ENCODE measurements around the gene NLRP6. TPM values are rescaled to one million over a fixed set of nuclear protein-coding genes. Genes with fewer than 3 reads are reported as not detected.

NLRP6 gene
- total RNA-seq, 2 experiments from 2014 or later = 0.99 to 1.2 TPM

DNA sequence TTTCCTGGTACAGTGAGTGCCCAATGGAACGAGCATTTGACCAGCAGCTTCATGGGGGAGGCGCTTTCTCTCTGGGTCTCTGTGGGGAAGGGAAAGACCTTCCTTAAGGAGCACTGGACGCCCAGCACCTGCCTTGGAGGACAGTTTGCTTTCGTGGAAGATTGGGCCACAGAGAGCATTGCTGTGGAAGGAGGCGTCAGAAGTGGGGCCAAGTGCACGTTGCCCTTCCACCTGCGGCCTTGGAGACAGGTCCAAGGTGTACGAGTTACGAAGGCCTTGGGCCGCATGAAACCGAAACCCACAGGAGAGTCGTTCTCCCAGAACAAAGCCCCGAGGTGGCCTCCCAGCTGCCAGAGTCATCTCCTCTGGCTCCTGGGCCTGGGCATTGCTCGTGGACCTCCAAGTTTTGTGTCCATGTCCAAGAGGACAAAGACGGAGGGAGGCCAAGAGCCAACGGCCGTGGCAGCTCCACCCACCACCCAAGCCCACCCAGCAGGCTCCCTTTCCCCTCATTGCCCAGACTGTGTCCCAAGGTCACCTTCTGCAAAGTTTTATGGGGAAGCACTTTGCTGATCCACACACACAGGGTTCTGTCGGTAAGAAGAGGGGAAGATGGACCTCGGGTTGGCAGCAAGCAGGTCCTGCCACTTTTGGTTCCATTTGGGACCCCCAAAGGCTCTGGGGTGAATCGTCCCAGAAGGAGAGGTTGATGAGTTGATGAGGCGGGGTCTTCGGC, 5.8 kb upstream of the NLRP6 start:
- peaks cover 9% of the 10 kb centered on the region for H3K36me3 Mint-ChIP-seq
- peaks cover 35% of the 10 kb centered on the region for H3K4me1 Mint-ChIP-seq (ENCODE audit: low read depth)
- H3K4me3 Mint-ChIP-seq = no peak overlapping the region
- no peaks in the 10 kb centered on the region for H3K27me3 Mint-ChIP-seq
- CTCF ChIA-PET = interaction anchor here (1.0 kb wide), 1 partner anchor 9 kb away, joined by 4 read pairs; no protein-coding TSS in a partner anchor
- POLR2A ChIA-PET = no interaction called here
- peaks cover 12% of the 10 kb centered on the region for H3K9me3 Mint-ChIP-seq
- peak; percentile 7 for DNase-seq
- H3K27ac Mint-ChIP-seq = no peak overlapping the region
- intact Hi-C loops (cut with micrococcal nuclease) = no loop called here

DNA sequence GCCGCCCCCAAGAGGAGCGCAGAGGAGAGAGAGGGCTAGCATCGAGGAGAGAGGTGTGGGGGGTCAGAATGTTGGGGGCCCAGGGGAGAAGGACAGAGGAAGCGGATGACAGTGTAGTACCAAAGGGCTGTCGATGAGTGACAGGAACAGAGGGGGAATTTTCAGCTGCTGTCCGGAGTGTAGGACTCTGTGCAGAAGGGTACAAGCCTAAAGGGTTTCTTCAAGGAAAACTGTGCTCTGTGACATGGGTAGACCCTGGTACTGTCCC, 5.3 kb upstream of the NLRP6 start:
- no peak for DNase-seq
- Mint-ChIP-seq H3K4me3 (no peak overlapping the region), H3K4me1 (ENCODE audit: low read depth) (peaks cover 36% of the 10 kb centered on the region), H3K9me3 (peaks cover 12% of the 10 kb centered on the region), H3K36me3 (peaks cover 9% of the 10 kb centered on the region), H3K27ac (no peak overlapping the region), H3K27me3 (no peaks in the 10 kb centered on the region)
- POLR2A ChIA-PET = no interaction called here
- intact Hi-C loops (cut with micrococcal nuclease) = no loop called here
- CTCF ChIA-PET = interaction anchor here (0.6 to 2.1 kb wide), 2 partner anchors 32 to 86 kb away, joined by 3 to 6 read pairs; no protein-coding TSS in a partner anchor

DNA sequence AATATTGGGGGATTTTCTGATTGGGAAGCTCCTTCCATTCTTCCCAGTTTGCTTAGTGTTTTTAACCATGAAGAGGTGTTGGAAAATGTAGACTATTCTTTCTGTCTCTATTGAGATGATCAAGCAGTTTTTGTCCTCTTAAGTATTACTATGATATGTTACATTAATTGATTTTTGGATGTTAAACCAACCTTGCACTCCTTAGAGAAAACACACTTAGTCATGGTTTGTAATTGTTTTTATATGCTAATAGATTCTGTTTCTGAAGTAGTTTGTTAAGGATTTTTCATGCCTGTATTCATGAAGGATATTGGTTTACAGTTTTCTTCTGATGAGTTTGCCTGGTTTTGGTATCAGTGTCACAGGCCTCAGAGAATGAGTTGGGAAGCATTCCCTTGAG, 2.0 kb upstream of the NLRP6 start:
- intact Hi-C loops (cut with micrococcal nuclease) = no loop called here
- H3K27ac Mint-ChIP-seq = no peak overlapping the region
- H3K4me3 Mint-ChIP-seq = no peak overlapping the region
- CTCF ChIA-PET = interaction anchor here (0.8 kb wide), 1 partner anchor 10 kb away, joined by 3 read pairs; no protein-coding TSS in a partner anchor
- peaks cover 8% of the 10 kb centered on the region for H3K36me3 Mint-ChIP-seq
- H3K27me3 Mint-ChIP-seq = peaks cover 9% of the 10 kb centered on the region
- POLR2A ChIA-PET = no interaction called here
- H3K4me1 Mint-ChIP-seq (ENCODE audit: low read depth) = peaks cover 26% of the 10 kb centered on the region
- no peak for DNase-seq
- H3K9me3 Mint-ChIP-seq = peaks cover 12% of the 10 kb centered on the region

DNA sequence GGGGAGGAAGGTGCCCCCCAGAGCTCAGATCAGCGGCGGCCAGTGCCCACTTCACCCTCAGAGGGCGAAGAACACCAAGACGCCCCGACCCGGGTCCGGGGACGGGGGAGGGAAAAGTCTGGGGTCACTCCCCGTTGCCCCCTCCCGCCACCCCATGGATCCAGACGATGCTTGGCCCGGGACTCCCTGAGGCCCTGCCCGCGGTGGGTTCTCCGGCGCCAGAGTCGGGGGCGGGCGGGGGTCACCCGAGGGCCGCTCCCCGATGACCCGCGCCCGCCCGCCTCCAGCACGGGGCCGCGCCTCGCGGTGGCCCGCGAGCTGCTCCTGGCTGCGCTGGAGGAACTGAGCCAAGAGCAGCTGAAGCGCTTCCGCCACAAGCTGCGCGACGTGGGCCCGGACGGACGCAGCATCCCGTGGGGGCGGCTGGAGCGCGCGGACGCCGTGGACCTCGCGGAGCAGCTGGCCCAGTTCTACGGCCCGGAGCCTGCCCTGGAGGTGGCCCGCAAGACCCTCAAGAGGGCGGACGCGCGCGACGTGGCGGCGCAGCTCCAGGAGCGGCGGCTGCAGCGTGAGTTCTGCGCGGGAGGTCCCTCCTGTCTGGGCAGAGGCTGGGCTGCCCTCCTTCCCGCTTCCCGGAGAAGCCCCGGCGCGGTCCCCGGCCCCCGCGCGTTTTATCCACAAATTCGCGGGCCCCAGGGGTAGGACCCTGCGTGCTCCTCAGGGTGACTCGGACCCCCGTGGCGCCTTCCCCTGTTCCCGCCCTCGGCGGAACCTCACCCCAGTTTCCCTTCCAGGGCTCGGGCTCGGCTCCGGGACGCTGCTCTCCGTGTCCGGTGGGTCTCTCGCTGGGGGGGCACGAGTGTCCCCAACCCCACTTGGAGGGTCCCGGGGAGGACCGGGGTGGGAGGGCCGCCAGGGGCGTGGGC, 1.1 kb downstream of the NLRP6 start:
- DNase-seq = peak; percentile 30
- peaks cover 18% of the 10 kb centered on the region for H3K27me3 Mint-ChIP-seq
- intact Hi-C loops (cut with micrococcal nuclease) = no loop called here
- CTCF ChIA-PET = interaction anchor here (0.7 to 9.1 kb wide), 8 partner anchors 11 to 162 kb away, joined by 3 to 57 read pairs (median 3); partner anchors contain the start of genes ANO9 and BET1L
- peak overlapping the region; percentile 76 for H3K4me3 Mint-ChIP-seq
- peak overlapping the region; percentile 63 for H3K27ac Mint-ChIP-seq
- H3K4me1 Mint-ChIP-seq (ENCODE audit: low read depth) = peaks cover 50% of the 10 kb centered on the region
- H3K9me3 Mint-ChIP-seq = peaks cover 12% of the 10 kb centered on the region
- H3K36me3 Mint-ChIP-seq = peaks cover 10% of the 10 kb centered on the region
- POLR2A ChIA-PET = interaction anchor here (1.0 to 1.4 kb wide), 5 partner anchors 8 to 72 kb away, joined by 3 to 4 read pairs (median 3); partner anchors contain the start of genes BET1L and RIC8A

DNA sequence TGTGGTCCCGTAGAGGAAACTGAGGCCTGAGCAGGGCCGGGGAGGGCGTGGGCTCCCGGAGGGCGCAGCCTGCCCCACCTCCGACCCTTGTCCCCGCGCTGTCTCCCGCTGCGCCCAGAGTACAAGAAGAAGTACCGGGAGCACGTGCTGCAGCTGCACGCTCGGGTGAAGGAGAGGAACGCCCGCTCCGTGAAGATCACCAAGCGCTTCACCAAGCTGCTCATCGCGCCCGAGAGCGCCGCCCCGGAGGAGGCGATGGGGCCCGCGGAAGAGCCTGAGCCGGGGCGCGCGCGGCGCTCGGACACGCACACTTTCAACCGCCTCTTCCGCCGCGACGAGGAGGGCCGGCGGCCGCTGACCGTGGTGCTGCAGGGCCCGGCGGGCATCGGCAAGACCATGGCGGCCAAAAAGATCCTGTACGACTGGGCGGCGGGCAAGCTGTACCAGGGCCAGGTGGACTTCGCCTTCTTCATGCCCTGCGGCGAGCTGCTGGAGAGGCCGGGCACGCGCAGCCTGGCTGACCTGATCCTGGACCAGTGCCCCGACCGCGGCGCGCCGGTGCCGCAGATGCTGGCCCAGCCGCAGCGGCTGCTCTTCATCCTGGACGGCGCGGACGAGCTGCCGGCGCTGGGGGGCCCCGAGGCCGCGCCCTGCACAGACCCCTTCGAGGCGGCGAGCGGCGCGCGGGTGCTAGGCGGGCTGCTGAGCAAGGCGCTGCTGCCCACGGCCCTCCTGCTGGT, 1.9 kb downstream of the NLRP6 start:
- Mint-ChIP-seq H3K27me3 (peaks cover 18% of the 10 kb centered on the region), H3K4me3 (peak overlapping the region; percentile 68), H3K9me3 (peaks cover 12% of the 10 kb centered on the region), H3K36me3 (peaks cover 10% of the 10 kb centered on the region), H3K27ac (peak overlapping the region; percentile 54), H3K4me1 (ENCODE audit: low read depth) (peaks cover 50% of the 10 kb centered on the region)
- intact Hi-C loops (cut with micrococcal nuclease) = no loop called here
- peak; percentile 62 for DNase-seq
- POLR2A ChIA-PET = interaction anchor here (0.9 to 1.4 kb wide), 3 partner anchors 35 to 75 kb away, joined by 3 read pairs; partner anchors contain the start of genes BET1L and RIC8A
- CTCF ChIA-PET = interaction anchor here (0.7 to 9.1 kb wide), 13 partner anchors 9 to 555 kb away, joined by 3 to 57 read pairs (median 3); partner anchors contain the start of genes ANO9 and BET1L

DNA sequence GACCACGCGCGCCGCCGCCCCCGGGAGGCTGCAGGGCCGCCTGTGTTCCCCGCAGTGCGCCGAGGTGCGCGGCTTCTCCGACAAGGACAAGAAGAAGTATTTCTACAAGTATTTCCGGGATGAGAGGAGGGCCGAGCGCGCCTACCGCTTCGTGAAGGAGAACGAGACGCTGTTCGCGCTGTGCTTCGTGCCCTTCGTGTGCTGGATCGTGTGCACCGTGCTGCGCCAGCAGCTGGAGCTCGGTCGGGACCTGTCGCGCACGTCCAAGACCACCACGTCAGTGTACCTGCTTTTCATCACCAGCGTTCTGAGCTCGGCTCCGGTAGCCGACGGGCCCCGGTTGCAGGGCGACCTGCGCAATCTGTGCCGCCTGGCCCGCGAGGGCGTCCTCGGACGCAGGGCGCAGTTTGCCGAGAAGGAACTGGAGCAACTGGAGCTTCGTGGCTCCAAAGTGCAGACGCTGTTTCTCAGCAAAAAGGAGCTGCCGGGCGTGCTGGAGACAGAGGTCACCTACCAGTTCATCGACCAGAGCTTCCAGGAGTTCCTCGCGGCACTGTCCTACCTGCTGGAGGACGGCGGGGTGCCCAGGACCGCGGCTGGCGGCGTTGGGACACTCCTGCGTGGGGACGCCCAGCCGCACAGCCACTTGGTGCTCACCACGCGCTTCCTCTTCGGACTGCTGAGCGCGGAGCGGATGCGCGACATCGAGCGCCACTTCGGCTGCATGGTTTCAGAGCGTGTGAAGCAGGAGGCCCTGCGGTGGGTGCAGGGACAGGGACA, 2.7 kb downstream of the NLRP6 start:
- intact Hi-C loops (cut with micrococcal nuclease) = no loop called here
- ChIA-PET CTCF (interaction anchor here (0.8 to 9.1 kb wide), 10 partner anchors 9 to 554 kb away, joined by 3 to 57 read pairs (median 3); no protein-coding TSS in a partner anchor), POLR2A (interaction anchor here (0.9 to 1.4 kb wide), 2 partner anchors 74 kb away, joined by 3 read pairs; partner anchors contain the start of genes BET1L and RIC8A)
- DNase-seq = peak; percentile 59
- Mint-ChIP-seq H3K27ac (peak overlapping the region; percentile 65), H3K4me3 (peak overlapping the region; percentile 74), H3K9me3 (peaks cover 11% of the 10 kb centered on the region), H3K36me3 (peaks cover 10% of the 10 kb centered on the region), H3K27me3 (peaks cover 18% of the 10 kb centered on the region), H3K4me1 (ENCODE audit: low read depth) (peaks cover 50% of the 10 kb centered on the region)

DNA sequence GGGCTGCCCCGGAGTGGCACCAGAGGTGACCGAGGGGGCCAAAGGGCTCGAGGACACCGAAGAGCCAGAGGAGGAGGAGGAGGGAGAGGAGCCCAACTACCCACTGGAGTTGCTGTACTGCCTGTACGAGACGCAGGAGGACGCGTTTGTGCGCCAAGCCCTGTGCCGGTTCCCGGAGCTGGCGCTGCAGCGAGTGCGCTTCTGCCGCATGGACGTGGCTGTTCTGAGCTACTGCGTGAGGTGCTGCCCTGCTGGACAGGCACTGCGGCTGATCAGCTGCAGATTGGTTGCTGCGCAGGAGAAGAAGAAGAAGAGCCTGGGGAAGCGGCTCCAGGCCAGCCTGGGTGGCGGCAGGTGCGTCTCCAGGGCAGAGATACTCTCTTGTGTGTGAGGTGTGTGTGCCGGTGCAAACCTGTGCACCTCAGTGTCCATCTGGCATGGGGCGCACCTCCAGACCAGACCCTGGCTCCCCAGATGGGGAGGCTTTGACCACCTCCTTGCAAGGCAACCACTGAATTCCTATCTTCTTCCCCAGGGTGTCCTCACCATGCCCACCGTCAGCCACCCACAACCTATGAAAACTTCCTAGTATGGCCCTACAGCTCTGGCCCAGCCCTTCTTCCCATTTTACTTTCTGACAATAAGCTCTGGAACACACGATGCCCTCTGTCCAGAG, 3.4 kb downstream of the NLRP6 start:
- ChIA-PET CTCF (interaction anchor here (0.8 to 9.1 kb wide), 11 partner anchors 10 to 553 kb away, joined by 3 to 57 read pairs (median 3); no protein-coding TSS in a partner anchor), POLR2A (no interaction called here)
- intact Hi-C loops (cut with micrococcal nuclease) = no loop called here
- Mint-ChIP-seq H3K27ac (peak overlapping the region; percentile 53), H3K27me3 (peaks cover 18% of the 10 kb centered on the region), H3K4me3 (peak overlapping the region; percentile 74), H3K4me1 (ENCODE audit: low read depth) (peaks cover 49% of the 10 kb centered on the region), H3K9me3 (peaks cover 4% of the 10 kb centered on the region), H3K36me3 (peaks cover 5% of the 10 kb centered on the region)
- DNase-seq = no peak

DNA sequence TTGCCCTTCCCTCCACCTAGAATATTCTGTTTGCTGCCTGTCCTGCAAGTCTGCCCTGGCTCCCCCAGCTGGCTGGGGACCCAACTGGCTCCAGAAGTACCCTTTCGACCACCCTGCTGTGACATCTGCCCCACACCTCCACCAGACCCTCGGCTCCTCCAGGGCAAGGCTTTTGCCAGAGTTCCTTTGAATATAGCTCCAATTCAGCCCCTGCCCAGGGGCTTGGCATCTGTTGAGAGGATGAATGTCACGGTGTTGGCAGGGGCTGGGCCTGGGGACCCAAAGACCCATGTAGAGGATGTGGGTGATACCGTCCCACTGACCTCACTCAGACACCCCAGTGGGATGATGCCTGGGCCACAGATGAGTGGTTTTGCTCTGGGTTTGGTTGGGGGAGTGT, 4.0 kb downstream of the NLRP6 start:
- DNase-seq = peak; percentile 8
- intact Hi-C loops (cut with micrococcal nuclease) = no loop called here

DNA sequence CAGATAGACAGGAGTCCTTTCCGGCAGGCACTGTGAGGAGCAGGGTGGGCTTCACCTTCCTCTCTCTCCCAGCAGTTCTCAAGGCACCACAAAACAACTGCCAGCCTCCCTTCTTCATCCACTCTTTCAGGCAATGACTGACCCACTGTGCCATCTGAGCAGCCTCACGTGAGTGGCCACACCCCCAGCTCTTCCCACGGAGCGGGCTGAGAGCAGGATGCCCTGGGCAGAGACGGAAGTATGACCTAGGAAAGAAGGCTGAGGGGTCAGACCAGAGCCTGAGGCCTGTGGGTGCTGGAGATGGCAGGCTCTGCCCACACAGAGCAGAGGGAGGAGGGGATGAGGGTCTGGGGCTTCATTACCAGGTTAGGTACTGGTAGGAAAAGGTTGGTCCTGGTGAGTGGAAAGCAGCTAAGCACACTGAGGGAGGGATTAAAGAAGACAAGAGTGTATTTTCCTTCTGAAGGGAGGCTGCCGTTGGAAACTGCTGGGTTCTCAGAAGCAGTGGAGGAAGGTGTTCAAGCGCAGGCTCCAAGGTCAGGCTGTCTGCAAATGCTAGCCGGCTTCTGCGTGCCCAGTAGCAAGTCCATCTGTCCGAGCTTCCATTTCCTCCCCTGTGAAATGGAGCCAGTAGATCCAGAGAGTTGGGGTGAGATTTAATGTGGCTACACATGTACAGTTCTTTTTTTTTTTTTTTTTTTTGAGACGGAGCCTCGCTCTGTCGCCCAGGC, 4.6 kb downstream of the NLRP6 start:
- CTCF ChIA-PET = interaction anchor here (0.6 to 9.1 kb wide), 5 partner anchors 23 to 76 kb away, joined by 3 to 57 read pairs (median 4); no protein-coding TSS in a partner anchor
- Mint-ChIP-seq H3K27me3 (peaks cover 18% of the 10 kb centered on the region), H3K27ac (peak overlapping the region; percentile 53), H3K36me3 (peaks cover 3% of the 10 kb centered on the region), H3K9me3 (no peaks in the 10 kb centered on the region), H3K4me1 (ENCODE audit: low read depth) (peaks cover 50% of the 10 kb centered on the region), H3K4me3 (peak overlapping the region; percentile 74)
- POLR2A ChIA-PET = no interaction called here
- DNase-seq = peak; percentile 11
- intact Hi-C loops (cut with micrococcal nuclease) = no loop called here

More for the DNA sequence above, 4.0 kb downstream of the NLRP6 start:
- Mint-ChIP-seq H3K36me3 (peaks cover 2% of the 10 kb centered on the region), H3K27me3 (peaks cover 18% of the 10 kb centered on the region), H3K27ac (peak overlapping the region; percentile 53), H3K9me3 (no peaks in the 10 kb centered on the region), H3K4me3 (peak overlapping the region; percentile 74), H3K4me1 (ENCODE audit: low read depth) (peaks cover 50% of the 10 kb centered on the region)
- CTCF ChIA-PET = interaction anchor here (1.0 to 9.1 kb wide), 6 partner anchors 11 to 62 kb away, joined by 3 to 57 read pairs (median 4); no protein-coding TSS in a partner anchor
- POLR2A ChIA-PET = no interaction called here

Data from activated CD4-positive, alpha-beta memory T cell treated with anti-CD3 and anti-CD28 coated beads for 36 hours (primary cell).